ENCODE data around the gene OXER1. TPM values are rescaled to one million over a fixed set of nuclear protein-coding genes. Genes with fewer than 3 reads are reported as not detected.

OXER1 gene
- total RNA-seq, 1 donor from 2014 or later: 1.8 TPM

DNA sequence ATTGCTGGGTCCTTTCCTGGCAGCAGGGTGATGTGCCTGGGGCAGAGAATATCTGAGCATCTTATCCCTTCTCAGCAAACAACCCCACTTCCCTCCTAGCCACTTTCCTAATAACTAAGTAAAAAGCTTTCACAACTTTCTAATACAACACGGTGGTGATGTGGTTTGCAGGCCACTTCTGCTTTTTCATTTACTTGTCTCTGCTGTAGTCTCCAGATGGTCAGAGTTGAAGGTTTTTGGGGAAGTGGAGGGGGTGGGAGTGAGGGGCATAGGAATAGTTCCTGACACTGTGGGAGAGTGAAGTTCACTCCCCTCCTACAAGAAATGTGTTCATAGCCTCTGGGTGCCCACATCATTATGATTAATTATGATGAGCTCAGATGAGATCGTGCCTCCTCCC lies 11.6 kb downstream of the OXER1 start:
- Mint-ChIP-seq H3K27ac (ENCODE audit: unreplicated experiment) (no peak overlapping the region), H3K27me3 (ENCODE audit: low read depth) (no peaks in the 10 kb centered on the region), H3K4me1 (peaks cover 4% of the 10 kb centered on the region), H3K9me3 (no peaks in the 10 kb centered on the region), H3K4me3 (no peak overlapping the region), H3K36me3 (ENCODE audit: low read depth) (peaks cover 3% of the 10 kb centered on the region)
- DNase-seq (ENCODE audit: low read depth, low spot score): no peak
- TF ChIP-seq, protein P1, sequence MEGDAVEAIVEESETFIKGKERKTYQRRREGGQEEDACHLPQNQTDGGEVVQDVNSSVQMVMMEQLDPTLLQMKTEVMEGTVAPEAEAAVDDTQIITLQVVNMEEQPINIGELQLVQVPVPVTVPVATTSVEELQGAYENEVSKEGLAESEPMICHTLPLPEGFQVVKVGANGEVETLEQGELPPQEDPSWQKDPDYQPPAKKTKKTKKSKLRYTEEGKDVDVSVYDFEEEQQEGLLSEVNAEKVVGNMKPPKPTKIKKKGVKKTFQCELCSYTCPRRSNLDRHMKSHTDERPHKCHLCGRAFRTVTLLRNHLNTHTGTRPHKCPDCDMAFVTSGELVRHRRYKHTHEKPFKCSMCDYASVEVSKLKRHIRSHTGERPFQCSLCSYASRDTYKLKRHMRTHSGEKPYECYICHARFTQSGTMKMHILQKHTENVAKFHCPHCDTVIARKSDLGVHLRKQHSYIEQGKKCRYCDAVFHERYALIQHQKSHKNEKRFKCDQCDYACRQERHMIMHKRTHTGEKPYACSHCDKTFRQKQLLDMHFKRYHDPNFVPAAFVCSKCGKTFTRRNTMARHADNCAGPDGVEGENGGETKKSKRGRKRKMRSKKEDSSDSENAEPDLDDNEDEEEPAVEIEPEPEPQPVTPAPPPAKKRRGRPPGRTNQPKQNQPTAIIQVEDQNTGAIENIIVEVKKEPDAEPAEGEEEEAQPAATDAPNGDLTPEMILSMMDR (conservative IDR thresholded peaks at IDR 0.05): no peak

DNA sequence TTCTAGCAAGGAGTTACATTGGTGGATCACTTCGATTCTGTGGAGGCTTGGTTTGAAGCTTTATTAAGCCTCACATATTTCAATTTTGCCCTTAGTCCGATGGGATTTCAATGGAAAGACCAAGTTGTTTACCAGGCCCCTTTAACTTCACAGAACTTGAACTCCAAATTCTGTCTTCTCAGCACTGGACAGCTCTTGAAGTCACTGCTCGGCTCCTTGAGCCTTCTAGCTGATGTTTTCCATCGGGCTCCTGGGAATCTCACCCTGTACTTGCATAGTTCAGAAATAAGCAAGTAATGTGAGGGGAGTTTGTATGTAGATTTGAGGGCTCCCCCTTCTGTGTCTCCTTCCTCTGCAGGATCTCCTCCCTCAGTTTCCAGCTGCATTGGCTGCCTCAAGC lies 15.1 kb downstream of the OXER1 start:
- TF ChIP-seq, protein P1 (conservative IDR thresholded peaks at IDR 0.05): no peak
- no peaks in the 10 kb centered on the region for H3K4me1 Mint-ChIP-seq
- no peak overlapping the region for H3K4me3 Mint-ChIP-seq
- H3K27ac Mint-ChIP-seq (ENCODE audit: unreplicated experiment): no peak overlapping the region
- H3K36me3 Mint-ChIP-seq (ENCODE audit: low read depth): peaks cover 3% of the 10 kb centered on the region
- DNase-seq (ENCODE audit: low read depth, low spot score): no peak
- H3K27me3 Mint-ChIP-seq (ENCODE audit: low read depth): no peaks in the 10 kb centered on the region
- H3K9me3 Mint-ChIP-seq: no peaks in the 10 kb centered on the region

DNA sequence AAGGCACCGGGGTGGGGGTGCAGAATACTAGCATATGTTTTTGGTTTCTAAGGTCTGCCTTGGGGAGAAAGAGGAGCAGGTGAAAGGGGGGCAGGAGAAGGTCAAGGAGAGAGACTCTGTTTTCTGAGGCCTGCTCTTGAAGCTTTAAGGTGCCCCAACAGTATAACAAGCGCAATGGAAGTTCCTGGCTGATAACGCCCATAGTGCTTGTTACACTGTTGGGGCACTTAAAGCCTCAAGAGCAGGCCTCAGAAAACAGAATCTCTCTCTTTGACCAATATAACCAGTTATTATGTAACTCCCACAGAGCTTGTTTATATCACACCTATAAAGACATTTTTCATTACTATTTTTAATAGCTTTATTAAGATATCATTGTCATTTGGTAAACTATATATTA lies 16.5 kb downstream of the OXER1 start:
- H3K9me3 Mint-ChIP-seq: no peaks in the 10 kb centered on the region
- peaks cover 9% of the 10 kb centered on the region for H3K4me1 Mint-ChIP-seq
- no peak overlapping the region for H3K27ac Mint-ChIP-seq (ENCODE audit: unreplicated experiment)
- no peak for DNase-seq (ENCODE audit: low read depth, low spot score)
- no peaks in the 10 kb centered on the region for H3K27me3 Mint-ChIP-seq (ENCODE audit: low read depth)
- TF ChIP-seq, protein P1 (conservative IDR thresholded peaks at IDR 0.05): no peak
- H3K36me3 Mint-ChIP-seq (ENCODE audit: low read depth): peaks cover 3% of the 10 kb centered on the region
- H3K4me3 Mint-ChIP-seq: no peak overlapping the region

DNA sequence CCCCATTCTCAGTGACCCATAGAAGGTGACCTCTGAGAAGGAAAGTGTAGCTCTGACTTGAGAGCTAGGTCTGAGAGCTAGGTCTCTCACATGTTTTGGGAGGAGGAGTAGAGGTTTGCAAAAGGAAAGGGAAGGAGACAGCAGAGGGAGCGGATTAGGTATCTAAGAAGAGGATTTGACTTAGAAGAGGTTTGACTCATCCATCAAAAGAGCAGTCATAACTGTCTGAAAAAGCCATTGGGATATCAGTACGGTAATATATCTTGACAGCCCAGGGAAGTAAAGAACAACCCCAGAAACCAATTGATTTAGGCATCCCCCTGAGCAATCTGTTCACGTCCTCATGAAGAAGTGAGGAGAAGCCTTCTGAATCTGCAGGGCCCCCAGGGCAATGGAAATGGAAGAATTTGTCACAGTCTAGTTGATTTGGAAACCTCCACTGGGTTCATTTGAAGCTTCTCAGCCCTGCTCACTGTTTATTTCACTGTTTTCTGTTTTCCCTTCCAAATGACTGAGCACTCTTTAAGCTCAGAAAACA lies 19.3 kb downstream of the OXER1 start:
- TF ChIP-seq, protein P1 (conservative IDR thresholded peaks at IDR 0.05): no peak
- no peaks in the 10 kb centered on the region for H3K27me3 Mint-ChIP-seq (ENCODE audit: low read depth)
- H3K9me3 Mint-ChIP-seq: no peaks in the 10 kb centered on the region
- H3K27ac Mint-ChIP-seq (ENCODE audit: unreplicated experiment): no peak overlapping the region
- H3K4me3 Mint-ChIP-seq: no peak overlapping the region
- H3K4me1 Mint-ChIP-seq: peaks cover 9% of the 10 kb centered on the region
- peaks cover 11% of the 10 kb centered on the region for H3K36me3 Mint-ChIP-seq (ENCODE audit: low read depth)
- no peak for DNase-seq (ENCODE audit: low read depth, low spot score)

DNA sequence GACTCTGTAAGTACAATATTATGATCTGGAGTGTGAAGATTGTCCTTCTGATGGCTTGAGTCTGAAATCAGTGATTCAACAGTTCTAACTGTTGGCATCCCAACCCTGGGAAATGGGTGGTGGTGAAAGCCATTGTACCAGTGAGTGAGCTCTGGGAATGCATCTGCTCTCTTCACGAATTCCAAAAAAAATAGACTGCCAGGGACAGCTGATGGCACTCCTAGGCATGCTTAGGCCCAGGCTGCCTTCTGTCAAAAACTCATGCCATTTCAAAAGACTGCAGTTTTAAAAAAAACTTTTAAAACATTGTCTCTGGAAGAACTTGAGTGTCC lies 20.3 kb downstream of the OXER1 start:
- H3K27me3 Mint-ChIP-seq (ENCODE audit: low read depth): no peaks in the 10 kb centered on the region
- peaks cover 9% of the 10 kb centered on the region for H3K4me1 Mint-ChIP-seq
- TF ChIP-seq, protein P1 (conservative IDR thresholded peaks at IDR 0.05): no peak
- H3K27ac Mint-ChIP-seq (ENCODE audit: unreplicated experiment): no peak overlapping the region
- no peaks in the 10 kb centered on the region for H3K9me3 Mint-ChIP-seq
- no peak for DNase-seq (ENCODE audit: low read depth, low spot score)
- no peak overlapping the region for H3K4me3 Mint-ChIP-seq
- peaks cover 17% of the 10 kb centered on the region for H3K36me3 Mint-ChIP-seq (ENCODE audit: low read depth)

All from neural crest cell (in vitro differentiated cells).